BJ (cell line): ENCODE results near the gene MTA3. TPM values are rescaled to one million over a fixed set of nuclear protein-coding genes. Genes with fewer than 3 reads are reported as not detected.

Experiments
- CTCF ChIA-PET: fragments of 350-600 bp; formaldehyde crosslinking; extraction: SDS; loops from one replicate; lab custom pipeline; 2021; ENCODE audit warnings: antibody characterized with exemption, inconsistent platforms; lab: Yijun Ruan, JAX
- POLR2A ChIA-PET: fragments of 300-600 bp; sonication (Branson Sonifier 250); formaldehyde crosslinking; extraction: SDS; loops from one replicate; lab custom pipeline; 2021; ENCODE audit warnings: antibody characterized with exemption; lab: Charles Lee
- DNase-seq: peaks from one replicate; pipeline ENCODE4 v3.0.0-alpha.2; 2011; ENCODE audit warnings: low read depth
- H3K27me3 ChIP-seq: 2 replicates; pipeline ENCODE4 v1.6.0; 2011; ENCODE audit warnings: low read length; ENCODE audit not compliant: control insufficient read depth, insufficient read depth
- H3K36me3 ChIP-seq: 2 replicates; pipeline ENCODE4 v1.5.1; 2011; ENCODE audit warnings: low read length; ENCODE audit not compliant: control insufficient read depth, insufficient read depth
- H3K4me3 ChIP-seq: 2 replicates; pipeline ENCODE4 v1.5.1; 2011; ENCODE audit warnings: low read depth, mild to moderate bottlenecking, control low read depth, low read length
- CTCF ChIP-seq: IDR thresholded peaks from 2 replicates; pipeline ENCODE4 v1.5.1; 2011; ENCODE audit warnings: low read depth, mild to moderate bottlenecking, control low read depth, inconsistent platforms, low read length, moderate library complexity; ENCODE audit not compliant: insufficient read depth
- polyA plus RNA-seq: library from polyadenylated mRNA; depleted of rRNA; stranded (reverse); fragments of >200 nt; gene quantifications from 2 replicates; pipeline ENCODE4 v1.2.3, GENCODE V29; 2011

MTA3 gene
- polyA plus RNA-seq, 1 experiment, result 23.2 TPM

GRCh38 chr2:42783511-42783910 lies 215.1 kb downstream of the MTA3 start:
- TF ChIP-seq CTCF, result no peak
- Histone ChIP-seq H3K4me3 (no peak overlapping the region), H3K36me3 (no peaks in the 10 kb centered on the region), H3K27me3 (no peaks in the 10 kb centered on the region)
- POLR2A ChIA-PET, result no interaction called here
- DNase-seq, result no peak
- CTCF ChIA-PET, result interaction anchor here (0.6 to 1.7 kb wide), 3 partner anchors 9 to 26 kb away, joined by 3 to 5 read pairs (median 3); partner anchors contain the start of gene HAAO

GRCh38 chr2:42784204-42784880 lies 215.9 kb downstream of the MTA3 start:
- Histone ChIP-seq H3K27me3 (no peaks in the 10 kb centered on the region), H3K4me3 (no peak overlapping the region)
- CTCF ChIA-PET, result no interaction called here

GRCh38 chr2:42786561-42787345 lies 218.3 kb downstream of the MTA3 start:
- ChIA-PET POLR2A (no interaction called here), CTCF (no interaction called here)
- H3K36me3 ChIP-seq, result no peaks in the 10 kb centered on the region
- DNase-seq, result no peak
- H3K27me3 ChIP-seq, result peaks cover 1% of the 10 kb centered on the region; the same call in 1 of the 2 replicates
- H3K4me3 ChIP-seq, result no peak overlapping the region
- TF ChIP-seq CTCF, result no peak

More at GRCh38 chr2:42784204-42784880, 215.9 kb downstream of the MTA3 start:
- POLR2A ChIA-PET, result no interaction called here
- no peak for DNase-seq
- no peak for TF ChIP-seq CTCF
- no peaks in the 10 kb centered on the region for H3K36me3 ChIP-seq

GRCh38 chr2:42787424-42787787 lies 219.0 kb downstream of the MTA3 start:
- DNase-seq, result no peak
- Histone ChIP-seq H3K36me3 (no peaks in the 10 kb centered on the region), H3K4me3 (no peak overlapping the region), H3K27me3 (peaks cover 4% of the 10 kb centered on the region; the same call in 1 of the 2 replicates)
- TF ChIP-seq CTCF, result no peak
- CTCF ChIA-PET, result no interaction called here
- POLR2A ChIA-PET, result no interaction called here

- DNase-seq, result no peak
- ChIA-PET CTCF (no interaction called here), POLR2A (no interaction called here)
- no peak for TF ChIP-seq CTCF
- Histone ChIP-seq H3K36me3 (no peaks in the 10 kb centered on the region), H3K4me3 (no peak overlapping the region), H3K27me3 (peaks cover 6% of the 10 kb centered on the region)
Measured at GRCh38 chr2:42787788-42788477, 219.5 kb downstream of the MTA3 start.
